Measurements from ENCODE around the gene POC1B.

DNA sequence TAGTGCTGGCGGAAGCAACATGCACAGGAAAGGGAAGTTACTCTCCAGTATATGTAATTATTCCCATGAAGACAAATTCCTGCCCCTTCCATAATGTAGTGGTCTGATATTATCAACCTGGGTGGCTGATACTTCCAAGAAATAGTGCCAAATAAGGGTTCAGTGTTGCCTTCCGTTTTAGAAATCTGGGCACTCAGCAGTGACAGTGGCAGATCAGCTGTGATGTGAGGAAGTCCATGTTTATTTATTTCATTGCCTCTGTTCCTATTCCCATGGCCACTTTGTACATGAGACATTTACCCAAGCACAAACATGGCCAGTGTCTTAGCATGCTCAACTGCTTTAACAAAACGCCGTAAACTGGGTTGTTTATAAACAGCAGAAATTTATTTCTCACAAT, 20.3 kb upstream of the POC1B start:
- TF ChIP-seq, protein P1, sequence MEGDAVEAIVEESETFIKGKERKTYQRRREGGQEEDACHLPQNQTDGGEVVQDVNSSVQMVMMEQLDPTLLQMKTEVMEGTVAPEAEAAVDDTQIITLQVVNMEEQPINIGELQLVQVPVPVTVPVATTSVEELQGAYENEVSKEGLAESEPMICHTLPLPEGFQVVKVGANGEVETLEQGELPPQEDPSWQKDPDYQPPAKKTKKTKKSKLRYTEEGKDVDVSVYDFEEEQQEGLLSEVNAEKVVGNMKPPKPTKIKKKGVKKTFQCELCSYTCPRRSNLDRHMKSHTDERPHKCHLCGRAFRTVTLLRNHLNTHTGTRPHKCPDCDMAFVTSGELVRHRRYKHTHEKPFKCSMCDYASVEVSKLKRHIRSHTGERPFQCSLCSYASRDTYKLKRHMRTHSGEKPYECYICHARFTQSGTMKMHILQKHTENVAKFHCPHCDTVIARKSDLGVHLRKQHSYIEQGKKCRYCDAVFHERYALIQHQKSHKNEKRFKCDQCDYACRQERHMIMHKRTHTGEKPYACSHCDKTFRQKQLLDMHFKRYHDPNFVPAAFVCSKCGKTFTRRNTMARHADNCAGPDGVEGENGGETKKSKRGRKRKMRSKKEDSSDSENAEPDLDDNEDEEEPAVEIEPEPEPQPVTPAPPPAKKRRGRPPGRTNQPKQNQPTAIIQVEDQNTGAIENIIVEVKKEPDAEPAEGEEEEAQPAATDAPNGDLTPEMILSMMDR (IDR thresholded peaks at IDR 0.05), result no peak
- no peak for TF ChIP-seq EP300 (IDR thresholded peaks at IDR 0.05)

Data from gastroesophageal sphincter (tissue), 3 donors.